Left ventricle myocardium inferior (tissue), 1 donor: ENCODE data around the gene SLC26A5. TPM values are rescaled to one million over a fixed set of nuclear protein-coding genes. Genes with fewer than 3 reads are reported as not detected.
A peak's percentile ranks its signal among the peaks of the same experiment; 100 is the strongest.

Experiments
- DNase-seq: peaks from one replicate; pipeline ENCODE4 v3.0.0-alpha.2; 2020
- H3K27ac ChIP-seq: fragments of 200-600 bp; replicated peaks from 2 replicates; pipeline ENCODE4 v1.8.0; 2021
- H3K27me3 ChIP-seq: fragments of 200-600 bp; 2 replicates; pipeline ENCODE4 v1.8.0; 2021; ENCODE audit warnings: low read depth
- H3K36me3 ChIP-seq: fragments of 200-600 bp; 2 replicates; pipeline ENCODE4 v1.8.0; 2021
- H3K4me1 ChIP-seq: fragments of 200-600 bp; 2 replicates; pipeline ENCODE4 v1.8.0; 2021
- H3K4me3 ChIP-seq: fragments of 200-600 bp; 2 replicates; pipeline ENCODE4 v1.8.0; 2021; ENCODE audit warnings: mild to moderate bottlenecking, moderate library complexity
- H3K9me3 ChIP-seq: fragments of 200-600 bp; replicated peaks from 2 replicates; pipeline ENCODE4 v1.8.0; 2021
- CTCF ChIP-seq: fragments of 200-600 bp; IDR thresholded peaks from 2 replicates; pipeline ENCODE4 v1.8.0; 2021; ENCODE audit warnings: antibody characterized with exemption, mild to moderate bottlenecking, borderline replicate concordance
- intact Hi-C: fragments of 100-400 bp; cut with micrococcal nuclease; formaldehyde crosslinking; loops from one replicate; pipeline ENCODE4 v1.11.0; 2022
- total RNA-seq: library from RNA; stranded (reverse); fragmentation: NEBNext Ultra II Directional; extraction: Animal tissue kit (Norgen Biotek cat#: 25700); gene quantifications from one replicate; pipeline ENCODE4 v1.2.1, GENCODE V29; 2021
- donor health status: DM: no; HTN: yes; CAD: no; lungs with severe emphysema.

The SLC26A5 gene
- total RNA-seq, 1 donor from 2014 or later: not detected

GRCh38 chr7:103466814-103467213 is 20.8 kb upstream of the SLC26A5 start:
- no peak overlapping the region for H3K4me3 ChIP-seq
- no peak for TF ChIP-seq CTCF
- H3K9me3 ChIP-seq: no peaks in the 10 kb centered on the region
- intact Hi-C loops: no loop called here
- peaks cover 23% of the 10 kb centered on the region for H3K27me3 ChIP-seq
- DNase-seq: no peak
- H3K27ac ChIP-seq: no peak overlapping the region
- H3K4me1 ChIP-seq: no peaks in the 10 kb centered on the region
- no peaks in the 10 kb centered on the region for H3K36me3 ChIP-seq

- Histone ChIP-seq H3K4me3 (no peak overlapping the region), H3K36me3 (no peaks in the 10 kb centered on the region), H3K9me3 (no peaks in the 10 kb centered on the region), H3K27me3 (peaks cover 14% of the 10 kb centered on the region), H3K27ac (no peak overlapping the region), H3K4me1 (no peaks in the 10 kb centered on the region)
- intact Hi-C loops: no loop called here
- no peak for DNase-seq
- no peak for TF ChIP-seq CTCF
Observed at GRCh38 chr7:103462358-103462757, 16.4 kb upstream of the SLC26A5 start.

GRCh38 chr7:103447073-103447960 is 1.3 kb upstream of the SLC26A5 start:
- peaks cover 13% of the 10 kb centered on the region for H3K4me1 ChIP-seq
- intact Hi-C loops: no loop called here
- no peak overlapping the region for H3K4me3 ChIP-seq
- H3K36me3 ChIP-seq: no peaks in the 10 kb centered on the region
- no peak overlapping the region for H3K27ac ChIP-seq
- TF ChIP-seq CTCF: peak; percentile 60
- no peak for DNase-seq
- H3K9me3 ChIP-seq: peaks cover 6% of the 10 kb centered on the region
- peaks cover 67% of the 10 kb centered on the region for H3K27me3 ChIP-seq

GRCh38 chr7:103445228-103446048 is 569 bp downstream of the SLC26A5 start:
- Histone ChIP-seq H3K4me3 (peak overlapping the region; percentile 55), H3K27ac (no peak overlapping the region), H3K36me3 (no peaks in the 10 kb centered on the region), H3K9me3 (no peaks in the 10 kb centered on the region), H3K4me1 (peaks cover 13% of the 10 kb centered on the region), H3K27me3 (peaks cover 83% of the 10 kb centered on the region)
- intact Hi-C loops: no loop called here
- no peak for DNase-seq
- TF ChIP-seq CTCF: no peak

- no peaks in the 10 kb centered on the region for H3K36me3 ChIP-seq
- intact Hi-C loops: no loop called here
- H3K4me1 ChIP-seq: no peaks in the 10 kb centered on the region
- H3K27ac ChIP-seq: no peak overlapping the region
- no peak for DNase-seq
- H3K27me3 ChIP-seq: peaks cover 69% of the 10 kb centered on the region
- peaks cover 2% of the 10 kb centered on the region for H3K9me3 ChIP-seq
- TF ChIP-seq CTCF: no peak
- no peak overlapping the region for H3K4me3 ChIP-seq
Observed at GRCh38 chr7:103439661-103440060, 6.3 kb downstream of the SLC26A5 start.
